Hepatocyte (in vitro differentiated cells): ENCODE data around the gene LY6G5C.

ENCODE experiments used
- CTCF ChIP-seq: fragments of 200-600 bp; sonication (generic); IDR thresholded peaks from 2 replicates; pipeline ENCODE4 v1.5.1; 2016; ENCODE audit warnings: antibody characterized with exemption, mild to moderate bottlenecking; ENCODE audit not compliant: poor library complexity
- EZH2 ChIP-seq: fragments of 200-600 bp; sonication (generic); IDR thresholded peaks from 2 replicates; pipeline ENCODE4 v1.6.1; 2016; ENCODE audit warnings: antibody characterized with exemption, mild to moderate bottlenecking, borderline replicate concordance
- EZH2phosphoT487 ChIP-seq: fragments of 200-600 bp; sonication (generic); IDR thresholded peaks from one replicate; pipeline ENCODE4 v1.6.1; 2018; ENCODE audit warnings: antibody characterized with exemption, mild to moderate bottlenecking, low read depth, moderate library complexity; ENCODE audit not compliant: unreplicated experiment, severe bottlenecking

- TF ChIP-seq CTCF (no peak), EZH2 (no peak), EZH2phosphoT487 (no peak)
These were observed 25.7 kb upstream of the LY6G5C start, which contains the start of gene LY6G6F for GRCh38 chr6:31706599-31706998.
